Endothelial cell (in vitro differentiated cells): Measurements from ENCODE around the gene SIGLEC6. TPM values are rescaled to one million over a fixed set of nuclear protein-coding genes. Genes with fewer than 3 reads are reported as not detected.
A peak's percentile ranks its signal among the peaks of the same experiment; 100 is the strongest.

Source experiments
- DNase-seq: peaks from one replicate; pipeline ENCODE4 v3.0.0; 2021; ENCODE audit warnings: low spot score
- H3K27ac Mint-ChIP-seq: one replicate; pipeline ENCODE4 v1.8.0; 2021; ENCODE audit warnings: mixed read lengths, inconsistent platforms; ENCODE audit not compliant: unreplicated experiment
- H3K27me3 Mint-ChIP-seq: one replicate; pipeline ENCODE4 v1.8.0; 2021; ENCODE audit warnings: mild to moderate bottlenecking, moderate library complexity, mixed read lengths, inconsistent platforms; ENCODE audit not compliant: unreplicated experiment
- H3K36me3 Mint-ChIP-seq: one replicate; pipeline ENCODE4 v1.8.0; 2021; ENCODE audit warnings: mild to moderate bottlenecking, low read depth, mixed read lengths, inconsistent platforms; ENCODE audit not compliant: unreplicated experiment
- H3K4me1 Mint-ChIP-seq: one replicate; pipeline ENCODE4 v1.8.0; 2021; ENCODE audit warnings: mild to moderate bottlenecking, mixed read lengths, inconsistent platforms; ENCODE audit not compliant: unreplicated experiment
- H3K4me3 Mint-ChIP-seq: one replicate; pipeline ENCODE4 v1.8.0; 2021; ENCODE audit warnings: mild to moderate bottlenecking, mixed read lengths, inconsistent platforms; ENCODE audit not compliant: unreplicated experiment
- H3K9me3 Mint-ChIP-seq: one replicate; pipeline ENCODE4 v1.8.0; 2021; ENCODE audit warnings: mixed read lengths, inconsistent platforms; ENCODE audit not compliant: unreplicated experiment
- CTCF ChIP-seq: fragments of 200-600 bp; sonication (generic); IDR thresholded peaks from one replicate; pipeline ENCODE4 v1.5.0; 2021; ENCODE audit warnings: antibody characterized with exemption; ENCODE audit not compliant: unreplicated experiment
- total RNA-seq: library from RNA; stranded (reverse); fragmentation: NEBNext Ultra II Directional; extraction: Animal tissue kit (Norgen Biotek cat#: 25700); gene quantifications from one replicate; pipeline ENCODE4 v1.2.1, GENCODE V29; 2021; ENCODE audit not compliant: unreplicated experiment

Gene SIGLEC6
- total RNA-seq, 1 donor from 2014 or later, result not detected

- no peak for TF ChIP-seq CTCF
- Mint-ChIP-seq H3K27ac (no peak overlapping the region), H3K4me1 (no peaks in the 10 kb centered on the region), H3K27me3 (no peaks in the 10 kb centered on the region), H3K9me3 (peaks cover 3% of the 10 kb centered on the region), H3K36me3 (no peaks in the 10 kb centered on the region), H3K4me3 (no peak overlapping the region)
- DNase-seq, result no peak
Observed at GRCh38 chr19:51521781-51522180, 9.7 kb downstream of the SIGLEC6 start.

- Mint-ChIP-seq H3K4me1 (no peaks in the 10 kb centered on the region), H3K36me3 (no peaks in the 10 kb centered on the region), H3K9me3 (peaks cover 3% of the 10 kb centered on the region), H3K4me3 (no peak overlapping the region), H3K27me3 (no peaks in the 10 kb centered on the region), H3K27ac (no peak overlapping the region)
- no peak for DNase-seq
- no peak for TF ChIP-seq CTCF
Observed at GRCh38 chr19:51521357-51521756, 10.1 kb downstream of the SIGLEC6 start.

- no peaks in the 10 kb centered on the region for H3K27me3 Mint-ChIP-seq
- DNase-seq, result no peak
- no peak overlapping the region for H3K27ac Mint-ChIP-seq
- no peaks in the 10 kb centered on the region for H3K4me1 Mint-ChIP-seq
- H3K36me3 Mint-ChIP-seq, result no peaks in the 10 kb centered on the region
- no peak overlapping the region for H3K4me3 Mint-ChIP-seq
- TF ChIP-seq CTCF, result no peak
- peaks cover 3% of the 10 kb centered on the region for H3K9me3 Mint-ChIP-seq
Observed at GRCh38 chr19:51520728-51521127, 10.7 kb downstream of the SIGLEC6 start.

GRCh38 chr19:51514866-51515481, 16.5 kb downstream of the SIGLEC6 start:
- Mint-ChIP-seq H3K27ac (no peak overlapping the region), H3K4me3 (no peak overlapping the region), H3K36me3 (no peaks in the 10 kb centered on the region), H3K9me3 (peaks cover 3% of the 10 kb centered on the region), H3K4me1 (no peaks in the 10 kb centered on the region), H3K27me3 (no peaks in the 10 kb centered on the region)
- TF ChIP-seq CTCF, result peak; percentile 98
- peak; percentile 32 for DNase-seq

GRCh38 chr19:51513968-51514367, 17.5 kb downstream of the SIGLEC6 start:
- H3K27ac Mint-ChIP-seq, result no peak overlapping the region
- no peak overlapping the region for H3K4me3 Mint-ChIP-seq
- H3K27me3 Mint-ChIP-seq, result no peaks in the 10 kb centered on the region
- no peak for DNase-seq
- peaks cover 3% of the 10 kb centered on the region for H3K9me3 Mint-ChIP-seq
- H3K4me1 Mint-ChIP-seq, result no peaks in the 10 kb centered on the region
- H3K36me3 Mint-ChIP-seq, result no peaks in the 10 kb centered on the region
- TF ChIP-seq CTCF, result no peak
